Measurements from ENCODE around the gene SIX2. TPM values are rescaled to one million over a fixed set of nuclear protein-coding genes. Genes with fewer than 3 reads are reported as not detected.

The SIX2 gene
- total and polyA plus RNA-seq, 7 experiments from 2014 or later = not detected

GRCh38 chr2:45024600-45025291 lies 15.5 kb upstream of the SIX2 start:
- CTCF ChIA-PET = no interaction called here
- Histone ChIP-seq H3K9me3 (ENCODE audit: control insufficient read depth in 2 of 3, low read length in 3 of 3) (no peaks in the 10 kb centered on the region), H3K27ac (ENCODE audit: low read depth, low read length) (no peak overlapping the region), H3K36me3 (ENCODE audit: control insufficient read depth in 2 of 3, insufficient read depth in 3 of 3, low read length in 3 of 3) (no peaks in the 10 kb centered on the region), H3K4me1 (ENCODE audit: control insufficient read depth in 2 of 2, insufficient read depth in 2 of 2, low read length in 2 of 2) (no peaks in the 10 kb centered on the region), H3K4me3 (ENCODE audit: low read length) (no peak overlapping the region), H3K27me3 (ENCODE audit: control insufficient read depth in 2 of 2, insufficient read depth in 2 of 2, low read length in 2 of 2) (no peaks in the 10 kb centered on the region)
- Mint-ChIP-seq H3K27ac (no peak overlapping the region), H3K36me3 (no peaks in the 10 kb centered on the region), H3K9me3 (no peaks in the 10 kb centered on the region), H3K4me1 (no peaks in the 10 kb centered on the region), H3K27me3 (peaks cover 0 to 72% (median 21%) of the 10 kb centered on the region in 5 donors), H3K4me3 (no peak overlapping the region)
- DNase-seq (no peak), ATAC-seq (no peak)
- intact Hi-C loops (cut with micrococcal nuclease) = no loop called here
- POLR2A ChIA-PET = no interaction called here

GRCh38 chr2:45024097-45024496 lies 14.8 kb upstream of the SIX2 start:
- CTCF ChIA-PET = no interaction called here
- no peaks in the 10 kb centered on the region for H3K9me3 ChIP-seq (ENCODE audit: control insufficient read depth in 2 of 3, low read length in 3 of 3)
- H3K4me3 ChIP-seq (ENCODE audit: low read length) = no peak overlapping the region
- POLR2A ChIA-PET = no interaction called here
- Mint-ChIP-seq H3K9me3 (peaks cover 0 to 2% (median 0%) of the 10 kb centered on the region in 11 donors), H3K36me3 (no peaks in the 10 kb centered on the region), H3K27me3 (peaks cover 6 to 72% (median 23%) of the 10 kb centered on the region in 5 donors), H3K27ac (no peak overlapping the region), H3K4me3 (no peak overlapping the region), H3K4me1 (no peaks in the 10 kb centered on the region)
- H3K4me1 ChIP-seq (ENCODE audit: control insufficient read depth in 2 of 2, insufficient read depth in 2 of 2, low read length in 2 of 2) = no peaks in the 10 kb centered on the region
- H3K36me3 ChIP-seq (ENCODE audit: control insufficient read depth in 2 of 3, insufficient read depth in 3 of 3, low read length in 3 of 3) = no peaks in the 10 kb centered on the region
- DNase-seq (no peak), ATAC-seq (no peak)
- H3K27ac ChIP-seq (ENCODE audit: low read depth, low read length) = no peak overlapping the region
- intact Hi-C loops (cut with micrococcal nuclease) = no loop called here
- no peaks in the 10 kb centered on the region for H3K27me3 ChIP-seq (ENCODE audit: control insufficient read depth in 2 of 2, insufficient read depth in 2 of 2, low read length in 2 of 2)

- POLR2A ChIA-PET = no interaction called here
- H3K4me3 ChIP-seq (ENCODE audit: low read length) = no peak overlapping the region
- CTCF ChIA-PET = no interaction called here
- peaks cover 0 to 2% (median 0%) of the 10 kb centered on the region in 11 donors for H3K9me3 Mint-ChIP-seq
- H3K27me3 Mint-ChIP-seq = peaks cover 28 to 81% (median 28%) of the 10 kb centered on the region in 5 donors
- intact Hi-C loops (cut with micrococcal nuclease) = no loop called here
- no peak overlapping the region for H3K27ac ChIP-seq (ENCODE audit: low read depth, low read length)
- ATAC-seq (no peak), DNase-seq (no peak)
- no peak overlapping the region for H3K27ac Mint-ChIP-seq
- H3K27me3 ChIP-seq (ENCODE audit: control insufficient read depth in 2 of 2, insufficient read depth in 2 of 2, low read length in 2 of 2) = no peaks in the 10 kb centered on the region
- no peaks in the 10 kb centered on the region for H3K9me3 ChIP-seq (ENCODE audit: control insufficient read depth in 2 of 3, low read length in 3 of 3)
- no peak overlapping the region for H3K4me3 Mint-ChIP-seq
- H3K4me1 Mint-ChIP-seq = no peaks in the 10 kb centered on the region
- peaks cover 0 to 4% (median 0%) of the 10 kb centered on the region in 5 donors for H3K36me3 Mint-ChIP-seq
- H3K4me1 ChIP-seq (ENCODE audit: control insufficient read depth in 2 of 2, insufficient read depth in 2 of 2, low read length in 2 of 2) = no peaks in the 10 kb centered on the region
- no peaks in the 10 kb centered on the region for H3K36me3 ChIP-seq (ENCODE audit: control insufficient read depth in 2 of 3, insufficient read depth in 3 of 3, low read length in 3 of 3)
Measured at GRCh38 chr2:45020439-45020838, 11.2 kb upstream of the SIX2 start.

- peaks cover 39 to 68% (median 41%) of the 10 kb centered on the region in 5 donors for H3K27me3 Mint-ChIP-seq
- no peak for ATAC-seq
- intact Hi-C loops (cut with micrococcal nuclease) = no loop called here
- H3K27ac Mint-ChIP-seq = no peak overlapping the region
- Histone ChIP-seq H3K36me3 (ENCODE audit: control insufficient read depth in 2 of 3, insufficient read depth in 3 of 3, low read length in 3 of 3) (no peaks in the 10 kb centered on the region), H3K4me1 (ENCODE audit: control insufficient read depth in 2 of 2, insufficient read depth in 2 of 2, low read length in 2 of 2) (no peaks in the 10 kb centered on the region), H3K27me3 (ENCODE audit: control insufficient read depth in 2 of 2, insufficient read depth in 2 of 2, low read length in 2 of 2) (no peaks in the 10 kb centered on the region), H3K27ac (ENCODE audit: low read depth, low read length) (no peak overlapping the region), H3K9me3 (ENCODE audit: control insufficient read depth in 2 of 3, low read length in 3 of 3) (no peaks in the 10 kb centered on the region), H3K4me3 (ENCODE audit: low read length) (no peak overlapping the region)
- no peak overlapping the region for H3K4me3 Mint-ChIP-seq
- ChIA-PET POLR2A (no interaction called here), CTCF (no interaction called here)
- peaks cover 0 to 10% (median 6%) of the 10 kb centered on the region in 7 donors for H3K4me1 Mint-ChIP-seq
- peaks cover 0 to 4% (median 0%) of the 10 kb centered on the region in 11 donors for H3K9me3 Mint-ChIP-seq
- DNase-seq = no peak
- peaks cover 0 to 4% (median 0%) of the 10 kb centered on the region in 5 donors for H3K36me3 Mint-ChIP-seq
Measured at GRCh38 chr2:45018023-45018422, 8.8 kb upstream of the SIX2 start.

- intact Hi-C loops (cut with micrococcal nuclease) = loop anchor here in 1 of 2 donors (5.0 kb wide), 1 partner anchor 152 kb away; no protein-coding TSS in a partner anchor
- H3K27ac Mint-ChIP-seq = peak overlapping the region in 1 of 9 donors; percentile 49
- H3K4me3 Mint-ChIP-seq = peak overlapping the region in 8 of 10 donors; percentile 29 to 77 (median 63)
- Histone ChIP-seq H3K36me3 (ENCODE audit: control insufficient read depth in 2 of 3, insufficient read depth in 3 of 3, low read length in 3 of 3) (no peaks in the 10 kb centered on the region), H3K4me1 (ENCODE audit: control insufficient read depth in 2 of 2, insufficient read depth in 2 of 2, low read length in 2 of 2) (no peaks in the 10 kb centered on the region), H3K4me3 (ENCODE audit: low read length) (no peak overlapping the region), H3K27me3 (ENCODE audit: control insufficient read depth in 2 of 2, insufficient read depth in 2 of 2, low read length in 2 of 2) (peaks cover 0 to 5% of the 10 kb centered on the region in 2 donors), H3K27ac (ENCODE audit: low read depth, low read length) (no peak overlapping the region), H3K9me3 (ENCODE audit: control insufficient read depth in 2 of 3, low read length in 3 of 3) (no peaks in the 10 kb centered on the region)
- DNase-seq = no peak
- ATAC-seq = no peak
- CTCF ChIA-PET = no interaction called here
- H3K27me3 Mint-ChIP-seq = peaks cover 61 to 75% (median 71%) of the 10 kb centered on the region in 5 donors
- peaks cover 2 to 28% (median 16%) of the 10 kb centered on the region in 7 donors for H3K4me1 Mint-ChIP-seq
- POLR2A ChIA-PET = no interaction called here
- H3K9me3 Mint-ChIP-seq = peaks cover 0 to 4% (median 0%) of the 10 kb centered on the region in 11 donors
- peaks cover 0 to 4% (median 0%) of the 10 kb centered on the region in 5 donors for H3K36me3 Mint-ChIP-seq
Measured at GRCh38 chr2:45014831-45015230, 5.6 kb upstream of the SIX2 start.

GRCh38 chr2:45014016-45014702 lies 4.9 kb upstream of the SIX2 start:
- ChIA-PET POLR2A (no interaction called here), CTCF (no interaction called here)

More at GRCh38 chr2:45014016-45014702, 4.9 kb upstream of the SIX2 start:
- ATAC-seq (no peak), DNase-seq (no peak)
- Histone ChIP-seq H3K27ac (ENCODE audit: low read depth, low read length) (no peak overlapping the region), H3K27me3 (ENCODE audit: control insufficient read depth in 2 of 2, insufficient read depth in 2 of 2, low read length in 2 of 2) (peaks cover 0 to 5% of the 10 kb centered on the region in 2 donors), H3K4me3 (ENCODE audit: low read length) (no peak overlapping the region), H3K36me3 (ENCODE audit: control insufficient read depth in 2 of 3, insufficient read depth in 3 of 3, low read length in 3 of 3) (no peaks in the 10 kb centered on the region), H3K9me3 (ENCODE audit: control insufficient read depth in 2 of 3, low read length in 3 of 3) (no peaks in the 10 kb centered on the region), H3K4me1 (ENCODE audit: control insufficient read depth in 2 of 2, insufficient read depth in 2 of 2, low read length in 2 of 2) (no peaks in the 10 kb centered on the region)
- Mint-ChIP-seq H3K36me3 (peaks cover 0 to 4% (median 0%) of the 10 kb centered on the region in 5 donors), H3K27me3 (peaks cover 58 to 77% (median 70%) of the 10 kb centered on the region in 5 donors), H3K4me1 (peaks cover 2 to 28% (median 20%) of the 10 kb centered on the region in 7 donors), H3K4me3 (peak overlapping the region in 9 of 10 donors; percentile 4 to 77 (median 61)), H3K27ac (no peak overlapping the region), H3K9me3 (peaks cover 0 to 2% (median 0%) of the 10 kb centered on the region in 11 donors)
- intact Hi-C loops (cut with micrococcal nuclease) = loop anchor here in 1 of 2 donors (5.0 kb wide), 1 partner anchor 153 kb away; no protein-coding TSS in a partner anchor

Measured in naive thymus-derived CD4-positive, alpha-beta T cell (primary cell).